IPS-11a (cell line): ENCODE measurements around the gene SUSD4.
"Not testable (repeated sequence)": the region's sequence is repeated elsewhere in the genome, so short reads cannot be mapped to it uniquely, and the experiment has no call there.

ENCODE experiments used
- H3K4me3 ChIP-seq: one replicate; pipeline ENCODE4 v1.5.1; 2013; ENCODE audit warnings: low read depth, low read length, control low read depth

SUSD4 gene

GRCh38 chr1:223299553-223299952 lies 64.4 kb downstream of the SUSD4 start:
- H3K4me3 ChIP-seq = no peak overlapping the region

- H3K4me3 ChIP-seq = no peak overlapping the region
These were observed 65.3 kb downstream of the SUSD4 start for GRCh38 chr1:223298701-223299100.

- H3K4me3 ChIP-seq = no peak overlapping the region
These were observed 66.2 kb downstream of the SUSD4 start for GRCh38 chr1:223297800-223298199.

- no peak overlapping the region for H3K4me3 ChIP-seq
These were observed 72.2 kb downstream of the SUSD4 start for GRCh38 chr1:223291796-223292195.

GRCh38 chr1:223290397-223290796 lies 73.6 kb downstream of the SUSD4 start:
- H3K4me3 ChIP-seq = no peak overlapping the region

- H3K4me3 ChIP-seq = no peak overlapping the region
These were observed 74.4 kb downstream of the SUSD4 start for GRCh38 chr1:223289621-223290020.

- no peak overlapping the region for H3K4me3 ChIP-seq
These were observed 75.2 kb downstream of the SUSD4 start for GRCh38 chr1:223288826-223289225.

- H3K4me3 ChIP-seq = no peak overlapping the region
These were observed 78.5 kb downstream of the SUSD4 start for GRCh38 chr1:223285452-223285851.

GRCh38 chr1:223283697-223284096 lies 80.3 kb downstream of the SUSD4 start:
- H3K4me3 ChIP-seq = not testable (repeated sequence)

GRCh38 chr1:223278311-223278710 lies 85.7 kb downstream of the SUSD4 start:
- not testable (repeated sequence) for H3K4me3 ChIP-seq

- H3K4me3 ChIP-seq = no peak overlapping the region
These were observed 87.9 kb downstream of the SUSD4 start for GRCh38 chr1:223276029-223276428.

GRCh38 chr1:223273511-223273910 lies 90.5 kb downstream of the SUSD4 start:
- H3K4me3 ChIP-seq = no peak overlapping the region

GRCh38 chr1:223271085-223271781 lies 92.7 kb downstream of the SUSD4 start:
- no peak overlapping the region for H3K4me3 ChIP-seq

- no peak overlapping the region for H3K4me3 ChIP-seq
These were observed 93.8 kb downstream of the SUSD4 start for GRCh38 chr1:223270155-223270554.

GRCh38 chr1:223269006-223269405 lies 95.0 kb downstream of the SUSD4 start:
- no peak overlapping the region for H3K4me3 ChIP-seq

GRCh38 chr1:223266632-223267172 lies 97.3 kb downstream of the SUSD4 start:
- no peak overlapping the region for H3K4me3 ChIP-seq

- H3K4me3 ChIP-seq = no peak overlapping the region
These were observed 98.7 kb downstream of the SUSD4 start for GRCh38 chr1:223264983-223265908.

GRCh38 chr1:223264529-223264928 lies 99.4 kb downstream of the SUSD4 start:
- H3K4me3 ChIP-seq = no peak overlapping the region

- no peak overlapping the region for H3K4me3 ChIP-seq
These were observed 102.1 kb downstream of the SUSD4 start for GRCh38 chr1:223261914-223262313.

- no peak overlapping the region for H3K4me3 ChIP-seq
These were observed 103.3 kb downstream of the SUSD4 start for GRCh38 chr1:223260712-223261111.

- H3K4me3 ChIP-seq = no peak overlapping the region
These were observed 104.5 kb downstream of the SUSD4 start for GRCh38 chr1:223259462-223259861.

GRCh38 chr1:223258751-223259198 lies 105.2 kb downstream of the SUSD4 start:
- H3K4me3 ChIP-seq = no peak overlapping the region
